Activated CD4-positive, CD25-positive, alpha-beta regulatory T cell treated with anti-CD3 and anti-CD28 coated beads, Interleukin-2, amount 50 U/mL, for 72 hours (primary cell): ENCODE results near the gene STK26.

ENCODE experiments used
- DNase-seq: peaks from one replicate; pipeline ENCODE4 v3.0.0; 2021

Gene STK26

DNA sequence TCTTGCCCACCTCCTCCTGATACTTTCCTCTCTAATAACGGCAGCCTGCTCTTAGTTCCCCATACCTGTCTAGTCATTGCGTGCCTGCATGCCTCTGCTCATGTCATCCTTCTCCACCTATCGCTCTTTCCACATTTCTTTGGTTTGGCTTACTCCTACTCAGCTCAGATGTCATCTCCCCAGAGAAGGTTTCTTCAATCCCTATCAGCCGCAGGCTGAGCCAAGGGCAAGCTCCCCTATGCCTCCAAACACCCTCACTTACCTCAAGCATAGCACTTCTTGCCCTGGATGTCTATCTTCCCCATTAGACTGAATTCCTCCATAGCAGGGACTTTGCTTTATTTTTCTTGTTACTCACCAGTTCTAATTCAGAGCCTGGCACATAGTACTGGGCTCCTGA is 78.1 kb downstream of the STK26 start:
- DNase-seq, result no peak

DNA sequence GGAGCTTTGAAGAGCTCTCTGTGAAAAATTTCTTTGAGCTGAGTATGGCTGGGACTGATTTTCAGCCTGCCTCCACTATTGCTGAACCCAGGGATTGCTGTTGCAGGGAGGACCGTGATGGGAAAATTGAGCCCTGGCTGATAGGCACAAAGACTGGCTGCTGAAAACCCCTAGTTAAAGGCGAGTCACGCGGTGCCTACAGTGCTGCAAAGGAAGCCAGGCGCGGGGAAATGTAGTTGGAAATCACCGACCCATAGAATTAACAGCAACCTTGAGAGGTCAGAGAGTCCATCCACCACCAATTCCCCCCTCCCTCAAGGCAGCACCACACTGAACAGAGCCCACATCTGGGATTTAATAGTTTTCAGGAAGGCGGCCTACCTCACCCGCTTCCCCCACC is 78.7 kb downstream of the STK26 start:
- DNase-seq, result no peak

DNA sequence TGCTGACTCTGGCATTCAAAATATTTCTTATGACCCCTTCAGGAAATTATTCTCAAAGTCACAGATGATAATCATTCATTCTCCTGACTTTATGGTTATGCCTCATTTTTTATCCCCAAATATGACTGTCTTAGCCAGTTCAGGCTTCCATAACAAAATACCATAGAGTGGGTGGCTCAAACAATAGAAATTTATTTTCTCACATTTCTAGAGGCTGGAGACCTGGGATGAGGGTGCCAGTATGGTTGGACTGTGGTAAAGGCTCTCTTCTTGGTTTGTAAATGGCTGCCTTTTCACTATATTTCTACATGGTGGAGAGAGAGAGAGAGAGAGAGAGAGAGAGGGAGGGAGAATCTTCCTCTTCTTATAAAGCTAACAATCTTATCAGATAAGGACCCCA is 84.2 kb downstream of the STK26 start:
- DNase-seq, result no peak

DNA sequence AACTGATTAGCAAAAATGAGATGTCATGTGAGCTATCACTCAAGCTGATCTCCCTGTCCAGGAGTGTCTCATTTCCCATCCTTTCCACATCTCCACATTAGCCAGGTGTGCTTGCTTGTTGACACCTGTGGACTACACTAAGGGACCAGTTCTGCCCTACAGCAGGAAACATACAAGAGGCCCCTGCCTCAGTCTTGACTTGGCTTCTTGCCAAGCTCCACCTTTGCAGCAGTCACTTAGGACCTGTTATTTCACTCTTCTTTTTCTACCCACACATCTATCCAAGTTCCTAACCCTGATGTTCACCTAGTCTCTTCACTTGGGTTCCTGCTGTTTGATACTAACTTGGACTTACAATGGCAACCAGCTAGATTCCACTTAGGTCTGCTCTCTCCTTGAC is 91.5 kb downstream of the STK26 start:
- no peak for DNase-seq

DNA sequence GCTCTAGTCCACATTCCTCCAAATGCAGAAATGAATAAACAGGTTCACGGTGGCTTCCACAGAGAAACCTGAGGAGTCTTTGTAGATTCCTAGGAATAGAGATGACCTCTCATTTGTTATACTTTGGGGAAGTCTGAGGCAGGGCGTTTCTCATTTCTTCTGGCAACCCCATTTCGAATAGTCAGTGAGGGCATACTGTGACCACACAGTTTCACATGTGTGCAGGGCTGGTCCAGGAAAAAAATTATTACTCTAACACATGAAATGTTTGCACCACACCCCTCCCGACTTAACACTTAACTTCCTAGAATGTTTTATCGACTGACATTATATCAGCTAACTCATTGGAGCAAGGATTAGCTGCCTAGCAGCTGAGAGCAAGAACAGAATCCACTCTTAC is 92.7 kb downstream of the STK26 start:
- no peak for DNase-seq

DNA sequence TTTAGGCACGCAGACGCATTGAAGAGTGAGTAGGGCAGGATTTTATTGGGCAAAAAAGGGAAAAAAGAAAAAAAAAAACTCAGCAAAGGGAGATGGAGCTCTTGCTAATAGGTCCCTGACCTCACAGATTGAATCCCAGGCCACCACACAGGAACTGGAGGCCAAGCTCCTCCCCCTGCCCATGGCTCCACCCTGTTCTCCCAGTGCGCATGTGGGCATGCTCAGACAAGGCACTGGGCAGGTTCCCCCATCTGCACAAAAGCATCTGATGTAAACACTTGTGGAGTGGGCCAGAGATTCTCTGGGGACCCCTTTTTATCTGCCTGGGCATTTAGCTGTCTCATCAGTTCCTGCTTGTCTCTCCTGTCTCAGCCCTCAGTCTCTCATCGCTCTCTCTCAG is 95.3 kb downstream of the STK26 start:
- DNase-seq, result no peak

DNA sequence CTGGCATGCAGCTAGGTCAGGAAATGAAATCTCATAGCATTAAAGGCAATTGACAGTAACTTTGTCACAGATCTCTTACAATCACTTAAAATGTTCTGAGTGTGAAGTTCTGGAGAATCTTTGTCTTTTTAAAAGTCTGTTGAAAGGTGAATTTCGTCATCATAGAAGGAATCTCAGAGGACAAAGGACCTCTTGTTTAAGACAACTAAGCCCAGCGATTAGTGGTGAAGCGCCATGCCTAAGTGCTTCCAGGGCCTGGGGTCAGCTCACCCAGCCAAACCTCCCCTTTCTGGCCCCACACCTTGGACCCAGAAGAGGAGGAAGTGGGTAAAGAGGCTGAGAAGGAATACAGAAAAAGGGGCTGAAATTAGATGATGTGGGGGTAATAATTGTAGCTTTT is 96.2 kb downstream of the STK26 start:
- no peak for DNase-seq

DNA sequence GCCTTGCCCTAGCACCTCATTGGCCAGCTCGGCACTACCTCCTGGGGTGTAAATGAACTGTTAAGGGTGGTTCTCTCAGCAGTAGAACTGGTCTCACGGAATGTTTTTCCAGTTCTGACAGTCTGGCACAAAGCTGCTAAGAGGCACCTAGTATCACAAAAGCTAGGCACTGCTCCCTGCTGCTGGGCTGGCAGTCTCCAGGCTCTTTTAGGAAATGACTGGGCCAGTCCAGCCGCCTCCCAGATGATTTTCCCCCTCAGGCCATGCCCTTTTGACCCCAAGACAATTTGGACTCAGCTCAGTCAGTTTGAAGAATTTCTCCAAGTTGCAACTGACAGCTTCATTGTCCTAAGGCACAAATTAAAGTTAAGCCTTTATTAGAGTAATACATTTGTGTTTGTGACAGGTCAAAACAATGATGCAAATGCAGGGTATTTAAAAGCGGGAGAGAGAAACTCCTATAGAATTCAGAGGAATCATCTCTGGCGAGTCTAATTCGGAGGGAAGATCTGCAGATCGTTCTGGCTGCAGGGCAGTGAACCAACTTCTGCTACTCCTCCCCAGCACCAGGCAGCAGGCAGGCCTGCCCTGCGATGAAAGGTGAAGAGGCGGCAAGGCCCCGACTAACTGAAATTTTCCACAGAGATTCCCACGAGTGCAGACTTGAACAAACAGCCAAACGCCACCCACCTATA is 96.9 kb downstream of the STK26 start:
- no peak for DNase-seq

DNA sequence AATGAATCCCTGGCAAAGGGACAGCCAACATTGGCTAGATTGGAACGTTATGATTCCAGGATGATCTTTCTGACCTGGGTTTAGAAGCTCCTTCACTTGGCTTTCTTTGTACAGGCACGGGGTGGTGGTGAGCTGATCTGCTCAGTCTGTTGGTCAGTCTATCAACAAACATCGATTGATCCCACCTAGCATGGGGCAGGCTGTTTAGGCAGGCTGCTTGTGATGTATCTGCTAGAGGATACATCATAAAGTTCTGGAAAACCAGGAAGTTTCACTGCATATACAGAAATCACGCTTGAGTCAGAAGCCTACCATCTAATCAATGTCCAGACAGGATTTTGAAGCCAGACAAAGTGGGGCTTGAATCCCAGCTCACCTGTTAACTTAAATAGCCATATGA is 97.8 kb downstream of the STK26 start:
- no peak for DNase-seq
